ENCODE measurements around the gene PTPRN2. TPM values are rescaled to one million over a fixed set of nuclear protein-coding genes. Genes with fewer than 3 reads are reported as not detected.

The PTPRN2 gene
- total RNA-seq, 1 experiment from 2014 or later, result 0.11 TPM

- intact Hi-C loops (cut with micrococcal nuclease; ENCODE audit: unreplicated experiment), result no loop called here
- CTCF ChIA-PET, result no interaction called here
- Histone ChIP-seq H3K27me3 (replicated peaks; ENCODE audit: insufficient read depth, low read depth, low read length, poor library complexity) (peaks cover 12% of the 10 kb centered on the region), H3K27ac (ENCODE audit: low read depth, low read length, poor library complexity, severe bottlenecking) (no peak overlapping the region), H3K4me3 (ENCODE audit: low read depth, low read length, poor library complexity, severe bottlenecking) (no peak overlapping the region), H3K36me3 (ENCODE audit: insufficient read depth, low read length, poor library complexity, severe bottlenecking) (no peaks in the 10 kb centered on the region), H3K4me1 (ENCODE audit: insufficient read depth, low read length, poor library complexity, severe bottlenecking) (no peaks in the 10 kb centered on the region), H3K9me3 (ENCODE audit: low read depth, low read length, poor library complexity, severe bottlenecking) (peaks cover 4% of the 10 kb centered on the region)
- no TSS peak for BruUV-seq (replicated peaks)
- DNase-seq (ENCODE audit: low spot score), result no peak
- POLR2A ChIA-PET (ENCODE audit: low non-redundant PET), result no interaction called here
- TF ChIP-seq EZH2 (IDR thresholded peaks at IDR 0.05; ENCODE audit: borderline replicate concordance, low read depth, low read length, poor library complexity, severe bottlenecking), result no peak
- TF ChIP-seq, protein P1, sequence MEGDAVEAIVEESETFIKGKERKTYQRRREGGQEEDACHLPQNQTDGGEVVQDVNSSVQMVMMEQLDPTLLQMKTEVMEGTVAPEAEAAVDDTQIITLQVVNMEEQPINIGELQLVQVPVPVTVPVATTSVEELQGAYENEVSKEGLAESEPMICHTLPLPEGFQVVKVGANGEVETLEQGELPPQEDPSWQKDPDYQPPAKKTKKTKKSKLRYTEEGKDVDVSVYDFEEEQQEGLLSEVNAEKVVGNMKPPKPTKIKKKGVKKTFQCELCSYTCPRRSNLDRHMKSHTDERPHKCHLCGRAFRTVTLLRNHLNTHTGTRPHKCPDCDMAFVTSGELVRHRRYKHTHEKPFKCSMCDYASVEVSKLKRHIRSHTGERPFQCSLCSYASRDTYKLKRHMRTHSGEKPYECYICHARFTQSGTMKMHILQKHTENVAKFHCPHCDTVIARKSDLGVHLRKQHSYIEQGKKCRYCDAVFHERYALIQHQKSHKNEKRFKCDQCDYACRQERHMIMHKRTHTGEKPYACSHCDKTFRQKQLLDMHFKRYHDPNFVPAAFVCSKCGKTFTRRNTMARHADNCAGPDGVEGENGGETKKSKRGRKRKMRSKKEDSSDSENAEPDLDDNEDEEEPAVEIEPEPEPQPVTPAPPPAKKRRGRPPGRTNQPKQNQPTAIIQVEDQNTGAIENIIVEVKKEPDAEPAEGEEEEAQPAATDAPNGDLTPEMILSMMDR (conservative IDR thresholded peaks at IDR 0.05; ENCODE audit: low read depth, low read length), result no peak
These were observed 678.3 kb downstream of the PTPRN2 start for GRCh38 chr7:157909370-157909769.

- intact Hi-C loops (cut with micrococcal nuclease; ENCODE audit: unreplicated experiment), result no loop called here
- Histone ChIP-seq H3K9me3 (ENCODE audit: low read depth, low read length, poor library complexity, severe bottlenecking) (no peaks in the 10 kb centered on the region), H3K36me3 (ENCODE audit: insufficient read depth, low read length, poor library complexity, severe bottlenecking) (no peaks in the 10 kb centered on the region), H3K4me3 (ENCODE audit: low read depth, low read length, poor library complexity, severe bottlenecking) (no peak overlapping the region), H3K4me1 (ENCODE audit: insufficient read depth, low read length, poor library complexity, severe bottlenecking) (no peaks in the 10 kb centered on the region), H3K27ac (ENCODE audit: low read depth, low read length, poor library complexity, severe bottlenecking) (no peak overlapping the region), H3K27me3 (replicated peaks; ENCODE audit: insufficient read depth, low read depth, low read length, poor library complexity) (peaks cover 13% of the 10 kb centered on the region)
- ChIA-PET POLR2A (ENCODE audit: low non-redundant PET) (no interaction called here), CTCF (no interaction called here)
- no peak for DNase-seq (ENCODE audit: low spot score)
- BruUV-seq (replicated peaks), result no TSS peak
- TF ChIP-seq EZH2 (IDR thresholded peaks at IDR 0.05; ENCODE audit: borderline replicate concordance, low read depth, low read length, poor library complexity, severe bottlenecking), result no peak
- TF ChIP-seq, protein P1 (conservative IDR thresholded peaks at IDR 0.05; ENCODE audit: low read depth, low read length), result no peak
These were observed 679.4 kb downstream of the PTPRN2 start for GRCh38 chr7:157908006-157908782.

DNA sequence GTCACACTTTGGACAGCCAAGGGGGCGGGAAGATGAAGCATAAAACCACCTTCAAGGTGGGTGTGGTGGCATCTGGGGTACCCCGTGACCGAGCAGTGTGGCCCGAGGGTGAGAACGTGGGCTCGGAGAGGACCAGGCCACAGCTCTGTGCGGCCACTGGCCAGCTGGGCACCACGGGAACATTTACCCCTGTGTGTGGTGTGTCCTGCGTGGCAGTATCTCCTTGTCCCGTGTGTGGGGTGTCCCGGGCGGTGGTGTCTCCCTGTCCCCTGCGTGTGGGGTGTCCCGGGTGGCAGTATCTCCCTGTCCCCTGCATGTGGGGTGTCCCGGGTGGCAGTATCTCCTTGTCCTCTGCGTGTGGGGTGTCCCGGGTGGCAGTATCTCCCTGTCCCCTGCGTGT lies 680.5 kb downstream of the PTPRN2 start:
- no peak for TF ChIP-seq EZH2 (IDR thresholded peaks at IDR 0.05; ENCODE audit: borderline replicate concordance, low read depth, low read length, poor library complexity, severe bottlenecking)
- H3K27ac ChIP-seq (ENCODE audit: low read depth, low read length, poor library complexity, severe bottlenecking), result no peak overlapping the region
- no TSS peak for BruUV-seq (replicated peaks)
- intact Hi-C loops (cut with micrococcal nuclease; ENCODE audit: unreplicated experiment), result no loop called here
- peaks cover 13% of the 10 kb centered on the region for H3K27me3 ChIP-seq (replicated peaks; ENCODE audit: insufficient read depth, low read depth, low read length, poor library complexity)
- H3K4me3 ChIP-seq (ENCODE audit: low read depth, low read length, poor library complexity, severe bottlenecking), result no peak overlapping the region
- no peaks in the 10 kb centered on the region for H3K36me3 ChIP-seq (ENCODE audit: insufficient read depth, low read length, poor library complexity, severe bottlenecking)
- no peak for DNase-seq (ENCODE audit: low spot score)
- no peaks in the 10 kb centered on the region for H3K4me1 ChIP-seq (ENCODE audit: insufficient read depth, low read length, poor library complexity, severe bottlenecking)
- H3K9me3 ChIP-seq (ENCODE audit: low read depth, low read length, poor library complexity, severe bottlenecking), result no peaks in the 10 kb centered on the region
- POLR2A ChIA-PET (ENCODE audit: low non-redundant PET), result no interaction called here
- CTCF ChIA-PET, result no interaction called here

GRCh38 chr7:157906583-157906982 lies 681.0 kb downstream of the PTPRN2 start:
- peaks cover 13% of the 10 kb centered on the region for H3K27me3 ChIP-seq (replicated peaks; ENCODE audit: insufficient read depth, low read depth, low read length, poor library complexity)
- no peak for TF ChIP-seq EZH2 (IDR thresholded peaks at IDR 0.05; ENCODE audit: borderline replicate concordance, low read depth, low read length, poor library complexity, severe bottlenecking)
- TF ChIP-seq, protein P1 (conservative IDR thresholded peaks at IDR 0.05; ENCODE audit: low read depth, low read length), result no peak
- CTCF ChIA-PET, result no interaction called here
- H3K36me3 ChIP-seq (ENCODE audit: insufficient read depth, low read length, poor library complexity, severe bottlenecking), result no peaks in the 10 kb centered on the region
- BruUV-seq (replicated peaks), result no TSS peak
- H3K27ac ChIP-seq (ENCODE audit: low read depth, low read length, poor library complexity, severe bottlenecking), result no peak overlapping the region
- POLR2A ChIA-PET (ENCODE audit: low non-redundant PET), result no interaction called here
- no peaks in the 10 kb centered on the region for H3K9me3 ChIP-seq (ENCODE audit: low read depth, low read length, poor library complexity, severe bottlenecking)
- H3K4me1 ChIP-seq (ENCODE audit: insufficient read depth, low read length, poor library complexity, severe bottlenecking), result no peaks in the 10 kb centered on the region
- no peak for DNase-seq (ENCODE audit: low spot score)
- intact Hi-C loops (cut with micrococcal nuclease; ENCODE audit: unreplicated experiment), result no loop called here
- no peak overlapping the region for H3K4me3 ChIP-seq (ENCODE audit: low read depth, low read length, poor library complexity, severe bottlenecking)

Measured in A673 (cell line).